ENCODE results near the gene RND1.
A peak's percentile ranks its signal among the peaks of the same experiment; 100 is the strongest.

RND1 gene

GRCh38 chr12:48873096-48873495, 7.4 kb upstream of the RND1 start:
- TF ChIP-seq CREB1 (IDR thresholded peaks at IDR 0.05; ENCODE audit: low read depth) (no peak), TCF12 (IDR thresholded peaks at IDR 0.05; ENCODE audit: low read depth) (no peak), YY1 (IDR thresholded peaks at IDR 0.05; ENCODE audit: low read depth) (no peak), NFIC (IDR thresholded peaks at IDR 0.05) (no peak), RAD21 (IDR thresholded peaks at IDR 0.05; ENCODE audit: low read depth) (no peak), EP300 (IDR thresholded peaks at IDR 0.05; ENCODE audit: borderline replicate concordance) (no peak), REST (IDR thresholded peaks at IDR 0.05; ENCODE audit: low read depth) (no peak), EGR1 (IDR thresholded peaks at IDR 0.05) (no peak), TAF1 (IDR thresholded peaks at IDR 0.05; ENCODE audit: low read depth) (no peak), CEBPB (IDR thresholded peaks at IDR 0.05) (no peak), USF1 (IDR thresholded peaks at IDR 0.05) (no peak), MAX (IDR thresholded peaks at IDR 0.05) (no peak), FOXM1 (IDR thresholded peaks at IDR 0.05; ENCODE audit: borderline replicate concordance, low read depth) (no peak), ZBTB7A (IDR thresholded peaks at IDR 0.05; ENCODE audit: low read depth) (no peak), TEAD4 (IDR thresholded peaks at IDR 0.05) (no peak)

GRCh38 chr12:48869191-48869590, 3.5 kb upstream of the RND1 start:
- TF ChIP-seq RAD21 (IDR thresholded peaks at IDR 0.05; ENCODE audit: low read depth) (no peak), CREB1 (IDR thresholded peaks at IDR 0.05; ENCODE audit: low read depth) (no peak), MAX (IDR thresholded peaks at IDR 0.05) (no peak)

- no peak for TF ChIP-seq CREB1 (IDR thresholded peaks at IDR 0.05; ENCODE audit: low read depth)
- no peak for TF ChIP-seq ZBTB7A (IDR thresholded peaks at IDR 0.05; ENCODE audit: low read depth)
- no peak for TF ChIP-seq TCF12 (IDR thresholded peaks at IDR 0.05; ENCODE audit: low read depth)
- no peak for TF ChIP-seq TEAD4 (IDR thresholded peaks at IDR 0.05)
- no peak for TF ChIP-seq CEBPB (IDR thresholded peaks at IDR 0.05)
- TF ChIP-seq REST (IDR thresholded peaks at IDR 0.05; ENCODE audit: low read depth): no peak
- TF ChIP-seq USF1 (IDR thresholded peaks at IDR 0.05): no peak
- no peak for TF ChIP-seq MAX (IDR thresholded peaks at IDR 0.05)
- no peak for TF ChIP-seq YY1 (IDR thresholded peaks at IDR 0.05; ENCODE audit: low read depth)
Measured at GRCh38 chr12:48868451-48868850, 2.8 kb upstream of the RND1 start.

- 0 out of 2 replicates have a peak, but pooled peaks have one; percentile 3 for TF ChIP-seq FOXM1 (IDR thresholded peaks at IDR 0.05; ENCODE audit: borderline replicate concordance, low read depth)
- no peak for TF ChIP-seq TEAD4 (IDR thresholded peaks at IDR 0.05)
Measured at GRCh38 chr12:48866052-48866711, 512 bp upstream of the RND1 start.

- TF ChIP-seq MAX (IDR thresholded peaks at IDR 0.05) (no peak), USF1 (IDR thresholded peaks at IDR 0.05) (no peak), TAF1 (IDR thresholded peaks at IDR 0.05; ENCODE audit: low read depth) (no peak), EP300 (IDR thresholded peaks at IDR 0.05; ENCODE audit: borderline replicate concordance) (no peak), YY1 (IDR thresholded peaks at IDR 0.05; ENCODE audit: low read depth) (no peak), ZBTB7A (IDR thresholded peaks at IDR 0.05; ENCODE audit: low read depth) (no peak), EGR1 (IDR thresholded peaks at IDR 0.05) (no peak), FOXM1 (IDR thresholded peaks at IDR 0.05; ENCODE audit: borderline replicate concordance, low read depth) (no peak), TCF12 (IDR thresholded peaks at IDR 0.05; ENCODE audit: low read depth) (no peak), CREB1 (IDR thresholded peaks at IDR 0.05; ENCODE audit: low read depth) (no peak), TEAD4 (IDR thresholded peaks at IDR 0.05) (no peak), RAD21 (IDR thresholded peaks at IDR 0.05; ENCODE audit: low read depth) (no peak), REST (IDR thresholded peaks at IDR 0.05; ENCODE audit: low read depth) (no peak), NFIC (IDR thresholded peaks at IDR 0.05) (no peak), CEBPB (IDR thresholded peaks at IDR 0.05) (no peak)
Measured at GRCh38 chr12:48863291-48863690, 2.4 kb downstream of the RND1 start.

Data from Ishikawa (cell line).